Osteocyte (in vitro differentiated cells): Measurements from ENCODE around the gene AKAP6. TPM values are rescaled to one million over a fixed set of nuclear protein-coding genes. Genes with fewer than 3 reads are reported as not detected.

ENCODE experiments used
- DNase-seq: peaks from one replicate; pipeline ENCODE4 v3.0.0; 2021; ENCODE audit warnings: mixed read lengths; ENCODE audit not compliant: unreplicated experiment; ENCODE audit errors: extremely low spot score
- H3K27ac Mint-ChIP-seq: one replicate; pipeline ENCODE4 v1.8.0; 2021; ENCODE audit warnings: mild to moderate bottlenecking, mixed read lengths; ENCODE audit not compliant: unreplicated experiment
- H3K27me3 Mint-ChIP-seq: one replicate; pipeline ENCODE4 v1.8.0; 2021; ENCODE audit warnings: mixed read lengths; ENCODE audit not compliant: unreplicated experiment
- H3K36me3 Mint-ChIP-seq: one replicate; pipeline ENCODE4 v1.8.0; 2021; ENCODE audit warnings: mixed read lengths; ENCODE audit not compliant: unreplicated experiment
- H3K4me1 Mint-ChIP-seq: one replicate; pipeline ENCODE4 v1.8.0; 2021; ENCODE audit warnings: mixed read lengths; ENCODE audit not compliant: unreplicated experiment
- H3K4me3 Mint-ChIP-seq: one replicate; pipeline ENCODE4 v1.8.0; 2021; ENCODE audit warnings: mild to moderate bottlenecking, moderate library complexity, mixed read lengths; ENCODE audit not compliant: unreplicated experiment
- H3K9me3 Mint-ChIP-seq: one replicate; pipeline ENCODE4 v1.8.0; 2021; ENCODE audit warnings: mixed read lengths; ENCODE audit not compliant: unreplicated experiment
- total RNA-seq: library from RNA; stranded (reverse); gene quantifications from 2 replicates; pipeline ENCODE4 v1.2.1, GENCODE V29; 2021
- TF ChIP-seq, protein P1 (sequence below): fragments of 200-600 bp; sonication (generic); IDR thresholded peaks from 2 replicates; pipeline ENCODE4 v1.5.0; 2021; ENCODE audit warnings: antibody characterized with exemption, mild to moderate bottlenecking, moderate library complexity

Gene AKAP6
- total RNA-seq, 1 donor from 2014 or later = 4.1 TPM

DNA sequence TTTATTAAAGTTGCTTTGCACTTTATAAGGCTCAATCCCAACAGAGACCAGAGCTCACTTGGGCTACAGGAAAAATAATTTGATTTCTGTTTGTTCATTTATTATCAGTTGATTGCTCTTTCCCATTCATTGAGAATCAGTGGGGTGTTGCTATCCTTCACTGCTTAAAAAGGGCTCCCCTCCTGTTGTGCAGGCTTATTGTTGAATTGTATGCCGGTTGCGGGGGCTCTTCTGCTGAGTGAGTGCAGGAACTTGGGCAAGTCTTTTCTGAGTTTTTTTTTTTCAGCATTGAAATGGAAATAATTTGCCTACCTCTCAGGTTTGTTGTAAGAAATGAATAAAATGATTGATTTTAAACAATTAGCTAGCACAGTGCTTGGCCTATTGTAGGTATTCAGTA, 32.6 kb downstream of the AKAP6 start:
- no peak overlapping the region for H3K27ac Mint-ChIP-seq
- no peak overlapping the region for H3K4me3 Mint-ChIP-seq
- no peak for DNase-seq
- no peaks in the 10 kb centered on the region for H3K27me3 Mint-ChIP-seq
- TF ChIP-seq, protein P1, sequence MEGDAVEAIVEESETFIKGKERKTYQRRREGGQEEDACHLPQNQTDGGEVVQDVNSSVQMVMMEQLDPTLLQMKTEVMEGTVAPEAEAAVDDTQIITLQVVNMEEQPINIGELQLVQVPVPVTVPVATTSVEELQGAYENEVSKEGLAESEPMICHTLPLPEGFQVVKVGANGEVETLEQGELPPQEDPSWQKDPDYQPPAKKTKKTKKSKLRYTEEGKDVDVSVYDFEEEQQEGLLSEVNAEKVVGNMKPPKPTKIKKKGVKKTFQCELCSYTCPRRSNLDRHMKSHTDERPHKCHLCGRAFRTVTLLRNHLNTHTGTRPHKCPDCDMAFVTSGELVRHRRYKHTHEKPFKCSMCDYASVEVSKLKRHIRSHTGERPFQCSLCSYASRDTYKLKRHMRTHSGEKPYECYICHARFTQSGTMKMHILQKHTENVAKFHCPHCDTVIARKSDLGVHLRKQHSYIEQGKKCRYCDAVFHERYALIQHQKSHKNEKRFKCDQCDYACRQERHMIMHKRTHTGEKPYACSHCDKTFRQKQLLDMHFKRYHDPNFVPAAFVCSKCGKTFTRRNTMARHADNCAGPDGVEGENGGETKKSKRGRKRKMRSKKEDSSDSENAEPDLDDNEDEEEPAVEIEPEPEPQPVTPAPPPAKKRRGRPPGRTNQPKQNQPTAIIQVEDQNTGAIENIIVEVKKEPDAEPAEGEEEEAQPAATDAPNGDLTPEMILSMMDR = no peak
- no peaks in the 10 kb centered on the region for H3K9me3 Mint-ChIP-seq
- no peaks in the 10 kb centered on the region for H3K36me3 Mint-ChIP-seq
- H3K4me1 Mint-ChIP-seq = peaks cover 15% of the 10 kb centered on the region

- H3K9me3 Mint-ChIP-seq = no peaks in the 10 kb centered on the region
- no peak overlapping the region for H3K4me3 Mint-ChIP-seq
- H3K4me1 Mint-ChIP-seq = peaks cover 32% of the 10 kb centered on the region
- no peak overlapping the region for H3K27ac Mint-ChIP-seq
- no peaks in the 10 kb centered on the region for H3K36me3 Mint-ChIP-seq
- TF ChIP-seq, protein P1 = no peak
- H3K27me3 Mint-ChIP-seq = no peaks in the 10 kb centered on the region
- DNase-seq = no peak
Observed at GRCh38 chr14:32363761-32364160, 34.7 kb downstream of the AKAP6 start.

DNA sequence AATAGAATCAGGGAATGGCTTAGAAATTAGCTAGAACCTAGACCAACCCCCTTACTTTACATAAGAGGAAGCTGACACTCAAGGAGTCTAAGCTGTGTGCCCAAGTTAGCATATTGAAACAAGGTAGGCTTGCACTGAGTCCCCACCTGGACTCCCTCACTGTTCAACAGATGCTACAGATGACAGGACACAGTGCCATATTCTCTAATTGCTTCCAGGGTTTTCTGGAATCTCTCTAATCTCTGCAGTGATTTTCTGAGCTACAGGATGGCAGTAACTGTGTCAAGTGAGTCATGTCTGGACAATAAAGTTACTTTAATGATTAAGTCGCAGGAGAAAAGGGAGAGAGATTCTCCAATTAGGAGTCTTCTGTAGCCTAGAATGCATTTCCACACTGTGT, 35.8 kb downstream of the AKAP6 start:
- TF ChIP-seq, protein P1 = no peak
- Mint-ChIP-seq H3K9me3 (no peaks in the 10 kb centered on the region), H3K4me1 (peaks cover 34% of the 10 kb centered on the region), H3K27ac (no peak overlapping the region), H3K4me3 (no peak overlapping the region), H3K27me3 (no peaks in the 10 kb centered on the region), H3K36me3 (no peaks in the 10 kb centered on the region)
- DNase-seq = no peak

DNA sequence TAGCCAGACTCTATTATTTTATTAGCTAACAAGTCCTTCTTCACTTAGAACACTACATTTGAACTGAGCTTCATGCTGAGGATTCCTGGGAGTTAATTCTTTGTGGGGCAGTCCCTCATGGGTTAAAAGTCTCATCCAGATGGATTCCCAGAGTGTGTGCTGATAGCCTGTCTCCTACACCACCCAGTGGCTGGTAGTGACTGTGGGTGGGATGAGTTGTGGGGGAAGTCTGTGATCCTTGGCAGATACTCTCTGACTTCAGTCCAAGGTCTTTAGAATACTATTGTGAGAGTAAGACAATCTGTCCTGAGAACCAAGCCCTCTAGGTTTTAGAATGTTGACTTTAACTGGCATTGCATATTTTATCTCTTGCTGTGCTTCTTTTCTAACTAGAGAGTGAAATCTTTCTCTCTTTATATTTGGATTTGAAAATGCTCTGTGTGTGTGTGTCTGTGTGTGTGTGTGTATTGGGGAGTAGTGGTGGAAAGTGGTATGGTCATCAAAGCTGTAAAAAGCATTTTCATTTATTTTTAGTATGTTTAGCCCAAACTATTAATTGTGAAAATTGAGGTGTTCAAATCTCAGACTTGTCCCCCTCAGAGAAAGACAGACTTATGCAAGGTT, 37.3 kb downstream of the AKAP6 start:
- H3K27ac Mint-ChIP-seq = peak overlapping the region; percentile 75
- no peak for DNase-seq

GRCh38 chr14:32366986-32367385, 37.9 kb downstream of the AKAP6 start:
- no peak for DNase-seq
- Mint-ChIP-seq H3K4me3 (no peak overlapping the region), H3K9me3 (no peaks in the 10 kb centered on the region), H3K4me1 (peaks cover 51% of the 10 kb centered on the region), H3K36me3 (no peaks in the 10 kb centered on the region), H3K27me3 (no peaks in the 10 kb centered on the region), H3K27ac (peak overlapping the region; percentile 75)
- TF ChIP-seq, protein P1 = no peak

More for the DNA sequence above, 37.3 kb downstream of the AKAP6 start:
- H3K4me1 Mint-ChIP-seq = peaks cover 46% of the 10 kb centered on the region
- H3K4me3 Mint-ChIP-seq = peak overlapping the region; percentile 2
- no peaks in the 10 kb centered on the region for H3K36me3 Mint-ChIP-seq
- no peaks in the 10 kb centered on the region for H3K9me3 Mint-ChIP-seq
- no peaks in the 10 kb centered on the region for H3K27me3 Mint-ChIP-seq
- TF ChIP-seq, protein P1 = peak; percentile 53
